Panc1 (cell line): ENCODE measurements around the gene MAP2K4. TPM values are rescaled to one million over a fixed set of nuclear protein-coding genes. Genes with fewer than 3 reads are reported as not detected.

Experiments
- ATAC-seq: fragments of 200-7000 bp; cut with Tn5 transposase; 2 replicates; pipeline ENCODE4 v1.9.1; 2020; ENCODE audit warnings: mild to moderate bottlenecking, moderate library complexity
- BruUV-seq: library from RNA; stranded (reverse); fragments of 400-500 nt; replicated peaks from 2 replicates; lab custom pipeline; 2021; lab: Mats Ljungman, UMichigan
- CTCF ChIA-PET: fragments of 300-600 bp; sonication (Branson Sonifier 250); formaldehyde crosslinking; loops from one replicate; lab custom pipeline; 2022; ENCODE audit warnings: antibody characterized with exemption; lab: Charles Lee
- POLR2A ChIA-PET: fragments of 300-600 bp; sonication (Branson Sonifier 250); formaldehyde crosslinking; loops from one replicate; lab custom pipeline; 2022; ENCODE audit warnings: antibody characterized with exemption; lab: Charles Lee
- DNase-seq: peaks from one replicate; pipeline ENCODE4 v3.0.0-alpha.2; 2010; ENCODE audit warnings: low read depth, low spot score
- H3K27ac ChIP-seq: 2 replicates; pipeline ENCODE4 v1.5.1; 2011; ENCODE audit warnings: mild to moderate bottlenecking, low read length, inconsistent platforms
- H3K27me3 ChIP-seq: fragments of 200-500 bp; sonication (Bioruptor generic); 2 replicates; pipeline ENCODE4 v1.6.0; 2014; ENCODE audit warnings: low read length, inconsistent platforms; ENCODE audit not compliant: control insufficient read depth, insufficient read depth
- H3K36me3 ChIP-seq: fragments of 200-500 bp; sonication (Bioruptor generic); 2 replicates; pipeline ENCODE4 v1.5.1; 2014; ENCODE audit warnings: inconsistent platforms, mild to moderate bottlenecking, low read length, moderate library complexity; ENCODE audit not compliant: control insufficient read depth, insufficient read depth
- H3K4me1 ChIP-seq: 2 replicates; pipeline ENCODE4 v1.5.1; 2011; ENCODE audit warnings: inconsistent platforms, mild to moderate bottlenecking, low read length, moderate library complexity; ENCODE audit not compliant: control insufficient read depth, insufficient read depth
- H3K4me3 ChIP-seq, 2 experiments: 2 replicates each; pipeline ENCODE4 v1.5.1; 2011 to 2012; ENCODE audit warnings: low read depth in 2 of 2, low read length in 2 of 2, mild to moderate bottlenecking in 2 of 2, inconsistent platforms in 1 of 2, moderate library complexity in 1 of 2
- H3K9me3 ChIP-seq: fragments of 200-500 bp; sonication (Bioruptor generic); 2 replicates; pipeline ENCODE4 v1.5.1; 2014; ENCODE audit warnings: low read depth, mild to moderate bottlenecking, inconsistent platforms, low read length, moderate library complexity; ENCODE audit not compliant: control insufficient read depth, insufficient read depth
- CTCF ChIP-seq: fragments of 450-650 bp; IDR thresholded peaks from 2 replicates; pipeline ENCODE4 v1.5.1; 2017; ENCODE audit warnings: mild to moderate bottlenecking
- POLR2AphosphoS5 ChIP-seq: IDR thresholded peaks from 2 replicates; pipeline ENCODE4 v1.6.1; 2012; ENCODE audit warnings: mild to moderate bottlenecking, low read depth, low read length, moderate library complexity
- SIN3A ChIP-seq: IDR thresholded peaks from 2 replicates; pipeline ENCODE4 v1.6.1; 2012; ENCODE audit warnings: low read depth, mild to moderate bottlenecking, low read length, moderate library complexity, borderline replicate concordance; ENCODE audit not compliant: insufficient read depth
- TCF7L2 ChIP-seq: IDR thresholded peaks from 2 replicates; pipeline ENCODE4 v1.6.1; 2011; ENCODE audit warnings: mild to moderate bottlenecking, low read depth, low read length, inconsistent platforms
- in situ Hi-C: cut with HindIII; loops from 2 replicates; pipeline ENCODE4 v1.10.0; 2016; ENCODE audit warnings: low sequenced_read_pairs, low pct_unique_long_range_greater_than_20kb
- intact Hi-C: fragments of 100-400 bp; cut with micrococcal nuclease; formaldehyde crosslinking; loops from one replicate; pipeline ENCODE4 v1.10.0; 2022; ENCODE audit not compliant: unreplicated experiment
- total RNA-seq: library from RNA; stranded (reverse); gene quantifications from one replicate; pipeline ENCODE4 v1.2.1, GENCODE V29; 2021; ENCODE audit not compliant: unreplicated experiment
- TF ChIP-seq, protein P1 (sequence below), 2 experiments: IDR thresholded peaks; 2 replicates each; pipeline ENCODE4 v1.6.1; 2011 to 2012; ENCODE audit warnings: low read depth in 2 of 2, control low read depth in 1 of 2, low read length in 1 of 2, mild to moderate bottlenecking in 1 of 2, moderate library complexity in 1 of 2; ENCODE audit not compliant: insufficient read depth in 1 of 2

Gene MAP2K4
- total RNA-seq, 1 experiment from 2014 or later = 16.8 TPM

- Histone ChIP-seq H3K27ac (no peak overlapping the region), H3K9me3 (no peaks in the 10 kb centered on the region), H3K36me3 (peaks cover 2% of the 10 kb centered on the region; the same call in 1 of the 2 replicates), H3K4me1 (no peaks in the 10 kb centered on the region), H3K4me3 (no peak overlapping the region), H3K27me3 (no peaks in the 10 kb centered on the region)
- DNase-seq (no peak), ATAC-seq (no peak)
- BruUV-seq = no TSS peak
- TF ChIP-seq TCF7L2 (no peak), SIN3A (no peak), CTCF (no peak), POLR2AphosphoS5 (no peak)
- TF ChIP-seq, protein P1, sequence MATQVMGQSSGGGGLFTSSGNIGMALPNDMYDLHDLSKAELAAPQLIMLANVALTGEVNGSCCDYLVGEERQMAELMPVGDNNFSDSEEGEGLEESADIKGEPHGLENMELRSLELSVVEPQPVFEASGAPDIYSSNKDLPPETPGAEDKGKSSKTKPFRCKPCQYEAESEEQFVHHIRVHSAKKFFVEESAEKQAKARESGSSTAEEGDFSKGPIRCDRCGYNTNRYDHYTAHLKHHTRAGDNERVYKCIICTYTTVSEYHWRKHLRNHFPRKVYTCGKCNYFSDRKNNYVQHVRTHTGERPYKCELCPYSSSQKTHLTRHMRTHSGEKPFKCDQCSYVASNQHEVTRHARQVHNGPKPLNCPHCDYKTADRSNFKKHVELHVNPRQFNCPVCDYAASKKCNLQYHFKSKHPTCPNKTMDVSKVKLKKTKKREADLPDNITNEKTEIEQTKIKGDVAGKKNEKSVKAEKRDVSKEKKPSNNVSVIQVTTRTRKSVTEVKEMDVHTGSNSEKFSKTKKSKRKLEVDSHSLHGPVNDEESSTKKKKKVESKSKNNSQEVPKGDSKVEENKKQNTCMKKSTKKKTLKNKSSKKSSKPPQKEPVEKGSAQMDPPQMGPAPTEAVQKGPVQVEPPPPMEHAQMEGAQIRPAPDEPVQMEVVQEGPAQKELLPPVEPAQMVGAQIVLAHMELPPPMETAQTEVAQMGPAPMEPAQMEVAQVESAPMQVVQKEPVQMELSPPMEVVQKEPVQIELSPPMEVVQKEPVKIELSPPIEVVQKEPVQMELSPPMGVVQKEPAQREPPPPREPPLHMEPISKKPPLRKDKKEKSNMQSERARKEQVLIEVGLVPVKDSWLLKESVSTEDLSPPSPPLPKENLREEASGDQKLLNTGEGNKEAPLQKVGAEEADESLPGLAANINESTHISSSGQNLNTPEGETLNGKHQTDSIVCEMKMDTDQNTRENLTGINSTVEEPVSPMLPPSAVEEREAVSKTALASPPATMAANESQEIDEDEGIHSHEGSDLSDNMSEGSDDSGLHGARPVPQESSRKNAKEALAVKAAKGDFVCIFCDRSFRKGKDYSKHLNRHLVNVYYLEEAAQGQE (IDR thresholded peaks at IDR 0.05; ENCODE audit: insufficient read depth in 1 of 2, low read depth in 2 of 2, low read length in 1 of 2) = no peak
- POLR2A ChIA-PET = no interaction called here
- intact Hi-C loops (no loop called here), in situ Hi-C loops (no loop called here)
- CTCF ChIA-PET = no interaction called here
Observed at GRCh38 chr17:12114686-12115418, 94.2 kb downstream of the MAP2K4 start.

DNA sequence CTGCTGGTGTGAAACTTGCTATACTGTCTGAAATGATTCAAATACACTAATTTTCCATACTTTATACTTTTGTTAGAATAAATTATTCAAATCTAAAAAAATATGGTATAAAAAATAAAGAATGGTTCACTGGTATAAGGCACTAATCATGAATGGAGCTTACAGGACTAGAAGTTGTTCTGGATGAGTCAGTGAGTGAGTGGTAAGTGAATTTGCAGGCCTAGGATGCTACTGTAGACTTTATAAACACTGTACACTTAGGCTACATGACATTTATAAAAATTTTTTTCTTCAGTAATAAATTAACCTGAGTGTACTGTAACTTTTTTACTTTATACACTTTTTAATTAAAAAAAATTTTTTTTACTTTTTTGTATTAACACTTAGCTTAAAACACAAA lies 95.5 kb downstream of the MAP2K4 start:
- TF ChIP-seq SIN3A = no peak
- TF ChIP-seq CTCF = no peak
- TF ChIP-seq POLR2AphosphoS5 = no peak
- TF ChIP-seq, protein P1 (IDR thresholded peaks at IDR 0.05; ENCODE audit: insufficient read depth in 1 of 2, low read depth in 2 of 2, low read length in 1 of 2) = no peak
- no peak for TF ChIP-seq TCF7L2
- Histone ChIP-seq H3K4me3 (no peak overlapping the region), H3K9me3 (no peaks in the 10 kb centered on the region), H3K4me1 (no peaks in the 10 kb centered on the region), H3K27ac (no peak overlapping the region), H3K27me3 (no peaks in the 10 kb centered on the region), H3K36me3 (peaks cover 2% of the 10 kb centered on the region; the same call in 1 of the 2 replicates)
- ChIA-PET POLR2A (no interaction called here), CTCF (no interaction called here)
- intact Hi-C loops (no loop called here), in situ Hi-C loops (no loop called here)
- no TSS peak for BruUV-seq
- DNase-seq (no peak), ATAC-seq (no peak)
